Omental fat pad (tissue), 4 donors: Measurements from ENCODE around the gene BNIP2. TPM values are rescaled to one million over a fixed set of nuclear protein-coding genes. Genes with fewer than 3 reads are reported as not detected.

Experiments used
- ATAC-seq: fragments of 150-250 bp; one replicate; pipeline ENCODE4 v1.9.1; 2016; ENCODE audit warnings: mild to moderate bottlenecking, moderate library complexity; ENCODE audit not compliant: low FRiP score
- DNase-seq: peaks from one replicate; pipeline ENCODE4 v3.0.0-alpha.2; 2019; ENCODE audit warnings: low spot score
- total RNA-seq, 4 donors: library from RNA; depleted of rRNA; stranded (reverse); fragments of >200 nt; gene quantifications; one replicate each; pipeline ENCODE4 v1.1.0, GENCODE V29; 2016
- TF ChIP-seq, protein P1 (sequence below), 3 donors: fragments of 450-650 bp; IDR thresholded peaks; one replicate each; pipeline ENCODE4 v1.5.1; 2016 to 2017; ENCODE audit warnings: antibody characterized with exemption in 3 of 3, mild to moderate bottlenecking in 3 of 3, moderate library complexity in 2 of 3

BNIP2 gene
- 100 to 1,000 TPM; 102 to 162 (median 132) TPM for total RNA-seq

- ATAC-seq, result peak; percentile 92
- DNase-seq, result peak; percentile 95
- TF ChIP-seq, protein P1, sequence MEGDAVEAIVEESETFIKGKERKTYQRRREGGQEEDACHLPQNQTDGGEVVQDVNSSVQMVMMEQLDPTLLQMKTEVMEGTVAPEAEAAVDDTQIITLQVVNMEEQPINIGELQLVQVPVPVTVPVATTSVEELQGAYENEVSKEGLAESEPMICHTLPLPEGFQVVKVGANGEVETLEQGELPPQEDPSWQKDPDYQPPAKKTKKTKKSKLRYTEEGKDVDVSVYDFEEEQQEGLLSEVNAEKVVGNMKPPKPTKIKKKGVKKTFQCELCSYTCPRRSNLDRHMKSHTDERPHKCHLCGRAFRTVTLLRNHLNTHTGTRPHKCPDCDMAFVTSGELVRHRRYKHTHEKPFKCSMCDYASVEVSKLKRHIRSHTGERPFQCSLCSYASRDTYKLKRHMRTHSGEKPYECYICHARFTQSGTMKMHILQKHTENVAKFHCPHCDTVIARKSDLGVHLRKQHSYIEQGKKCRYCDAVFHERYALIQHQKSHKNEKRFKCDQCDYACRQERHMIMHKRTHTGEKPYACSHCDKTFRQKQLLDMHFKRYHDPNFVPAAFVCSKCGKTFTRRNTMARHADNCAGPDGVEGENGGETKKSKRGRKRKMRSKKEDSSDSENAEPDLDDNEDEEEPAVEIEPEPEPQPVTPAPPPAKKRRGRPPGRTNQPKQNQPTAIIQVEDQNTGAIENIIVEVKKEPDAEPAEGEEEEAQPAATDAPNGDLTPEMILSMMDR (IDR thresholded peaks at IDR 0.05), result no peak
Observed at GRCh38 chr15:59688782-59689625, at the start of gene BNIP2. Gene BNIP2, minus strand, starts transcription at chr15:59689320. Its CDS starts 6,863 bp downstream, at chr15:59682457.

- TF ChIP-seq, protein P1 (IDR thresholded peaks at IDR 0.05), result no peak
- DNase-seq (no peak), ATAC-seq (no peak)
Observed at GRCh38 chr15:59738676-59739075, 49.6 kb upstream of the BNIP2 start.

- TF ChIP-seq, protein P1 (IDR thresholded peaks at IDR 0.05), result no peak
- DNase-seq, result no peak
- no peak for ATAC-seq
Observed at GRCh38 chr15:59736181-59736580, 47.1 kb upstream of the BNIP2 start.

DNA sequence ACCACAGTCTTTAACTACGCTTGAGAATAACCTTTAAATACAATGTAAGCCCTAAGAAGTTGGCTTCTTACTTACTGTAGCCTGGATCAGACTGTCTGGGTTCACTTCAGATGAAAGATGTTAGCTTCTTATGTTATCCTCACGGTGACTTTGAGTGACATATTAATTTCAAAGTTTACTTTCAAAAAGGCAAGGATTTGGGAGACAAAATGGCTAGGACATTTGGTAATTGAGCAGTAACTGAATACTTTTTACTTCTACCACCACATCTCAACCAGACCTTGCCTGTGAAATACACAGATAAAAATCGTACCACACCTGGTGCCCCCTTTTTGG lies 36.0 kb upstream of the BNIP2 start:
- ATAC-seq, result no peak
- TF ChIP-seq, protein P1 (IDR thresholded peaks at IDR 0.05), result no peak
- no peak for DNase-seq

DNA sequence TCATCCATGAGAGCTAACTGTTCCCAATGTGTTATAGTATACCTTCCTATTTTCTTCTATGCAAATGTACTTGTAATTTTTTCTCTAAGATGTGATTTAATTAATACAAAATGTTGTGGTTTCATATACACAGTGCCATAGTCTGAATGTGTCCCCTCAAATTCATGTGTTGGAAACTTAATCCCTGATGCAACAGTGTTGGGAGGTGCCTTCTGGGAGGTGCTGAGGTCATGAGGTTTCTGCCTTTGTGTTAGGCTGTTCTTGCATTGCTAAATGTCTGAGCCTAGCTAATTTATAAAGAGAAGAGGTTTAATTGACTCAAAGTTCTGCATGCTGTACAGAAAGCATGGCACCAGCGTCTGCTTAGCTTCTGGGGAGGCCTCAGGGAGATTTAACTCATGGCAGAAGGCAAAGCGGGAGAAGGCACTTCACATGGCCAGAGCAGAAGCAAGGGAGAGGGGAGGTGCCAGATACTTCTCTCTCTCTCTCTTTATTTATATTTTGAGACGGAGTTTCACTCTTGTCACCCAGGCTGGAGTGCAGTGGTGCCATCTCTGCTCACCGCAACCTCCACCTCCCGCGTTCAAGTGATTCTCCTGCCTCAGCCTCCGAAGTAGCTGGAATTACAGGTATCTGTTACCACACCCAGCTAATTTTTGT lies 34.7 kb upstream of the BNIP2 start:
- TF ChIP-seq, protein P1 (IDR thresholded peaks at IDR 0.05), result no peak
- no peak for ATAC-seq
- no peak for DNase-seq

DNA sequence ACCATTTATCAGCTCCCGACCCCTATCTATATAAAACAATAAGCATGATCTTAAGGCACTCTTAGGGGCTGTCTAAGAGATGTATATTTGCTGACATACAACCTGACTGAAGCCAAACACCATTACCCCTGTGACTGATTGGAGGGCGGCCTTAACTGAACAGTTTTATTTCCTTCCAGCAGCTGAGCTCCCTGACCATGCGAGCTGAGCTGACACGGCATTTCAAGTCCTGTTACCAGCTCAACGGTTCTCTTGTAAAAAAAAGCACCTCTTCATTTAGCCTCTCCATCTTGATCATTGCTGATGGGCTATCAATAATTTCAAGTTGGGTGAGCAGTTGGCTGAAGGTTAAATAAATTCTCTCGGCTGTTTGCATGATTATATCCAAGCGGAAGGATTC lies 33.4 kb upstream of the BNIP2 start:
- TF ChIP-seq, protein P1 (IDR thresholded peaks at IDR 0.05), result no peak
- ATAC-seq, result no peak
- DNase-seq, result no peak
